ENCODE data around the gene KRT27.

GRCh38 chr17:40726919-40727318 lies 55.4 kb downstream of the KRT27 start:
- TF ChIP-seq EZH2 (IDR thresholded peaks at IDR 0.05; ENCODE audit: borderline replicate concordance, control insufficient read depth, low read depth, low read length): no peak
- no peak for TF ChIP-seq SP1 (IDR thresholded peaks at IDR 0.05; ENCODE audit: low read depth, low read length)
- no peak for TF ChIP-seq PAX8 (IDR thresholded peaks at IDR 0.05)
- TF ChIP-seq SIN3A (IDR thresholded peaks at IDR 0.05; ENCODE audit: low read depth, low read length): no peak
- no peak for TF ChIP-seq GABPA (IDR thresholded peaks at IDR 0.05; ENCODE audit: low read depth)
- no peak for TF ChIP-seq ZBTB11 (CRISPR knock-in tag; IDR thresholded peaks at IDR 0.05)

Data from GM12878 (cell line).